Smooth muscle cell (in vitro differentiated cells): ENCODE data around the gene OSBPL7. TPM values are rescaled to one million over a fixed set of nuclear protein-coding genes. Genes with fewer than 3 reads are reported as not detected.

Experiments
- DNase-seq: peaks from one replicate; lab custom pipeline; 2025; ENCODE audit not compliant: unreplicated experiment; lab: John Stamatoyannopoulos, UW
- H2AFZ ChIP-seq: fragments of 200-600 bp; sonication (generic); 2 replicates; pipeline ENCODE4 v1.6.0; 2016; ENCODE audit warnings: antibody characterized with exemption, low read depth, mild to moderate bottlenecking
- H3F3A ChIP-seq: fragments of 200-600 bp; sonication (generic); 2 replicates; pipeline ENCODE4 v1.6.0; 2017; ENCODE audit warnings: antibody characterized with exemption, low read depth
- H3K27ac ChIP-seq: fragments of 200-600 bp; sonication (generic); 2 replicates; pipeline ENCODE4 v1.5.1; 2016; ENCODE audit warnings: low read depth, mild to moderate bottlenecking
- H3K27me3 ChIP-seq: fragments of 200-600 bp; sonication (generic); 2 replicates; pipeline ENCODE4 v1.6.1; 2016; ENCODE audit warnings: low read depth, mild to moderate bottlenecking
- H3K36me3 ChIP-seq: fragments of 200-600 bp; sonication (generic); 2 replicates; pipeline ENCODE4 v1.5.1; 2016; ENCODE audit warnings: low read depth
- H3K4me1 ChIP-seq: fragments of 200-600 bp; sonication (generic); 2 replicates; pipeline ENCODE4 v1.5.1; 2016; ENCODE audit warnings: low read depth
- H3K4me2 ChIP-seq: fragments of 200-600 bp; sonication (generic); 2 replicates; pipeline ENCODE4 v1.6.0; 2016; ENCODE audit warnings: mild to moderate bottlenecking
- H3K4me3 ChIP-seq: fragments of 200-600 bp; sonication (generic); 2 replicates; pipeline ENCODE4 v1.5.1; 2016; ENCODE audit warnings: mild to moderate bottlenecking
- H3K79me2 ChIP-seq: fragments of 200-600 bp; sonication (generic); 2 replicates; pipeline ENCODE4 v1.6.0; 2016; ENCODE audit warnings: low read depth, mild to moderate bottlenecking
- H3K9ac ChIP-seq: fragments of 200-600 bp; sonication (generic); 2 replicates; pipeline ENCODE4 v1.6.0; 2016; ENCODE audit warnings: low read depth
- H3K9me3 ChIP-seq: fragments of 200-600 bp; sonication (generic); replicated peaks from 2 replicates; pipeline ENCODE4 v1.5.1; 2016; ENCODE audit warnings: low read depth
- H4K20me1 ChIP-seq: fragments of 200-600 bp; sonication (generic); 2 replicates; pipeline ENCODE4 v1.6.0; 2016; ENCODE audit warnings: low read depth
- CTCF ChIP-seq: fragments of 200-600 bp; sonication (generic); IDR thresholded peaks from 2 replicates; pipeline ENCODE4 v1.5.1; 2017; ENCODE audit warnings: borderline replicate concordance, mild to moderate bottlenecking, antibody characterized with exemption; ENCODE audit not compliant: insufficient read depth, poor library complexity, severe bottlenecking
- WGBS: methylation state at CpG from one replicate; pipeline ENCODE4 v1.1.7; 2016; ENCODE audit warnings: low lambda C conversion rate; 5-methylcytosine and 5-hydroxymethylcytosine counted together
- polyA plus RNA-seq: library from polyadenylated mRNA; unstranded; fragments of >200 nt; fragmentation: Nextera tagmentation; extraction: Ambion mirVana; gene quantifications from 2 replicates; pipeline ENCODE4 v1.2.1, GENCODE V29; 2016
- total RNA-seq: library from RNA; depleted of rRNA; stranded (reverse); fragments of >200 nt; gene quantifications from 2 replicates; pipeline ENCODE4 v1.2.3, GENCODE V29; 2014

The OSBPL7 gene
- total and polyA plus RNA-seq, 2 experiments from 2014 or later = 3.7 to 6.3 TPM

DNA sequence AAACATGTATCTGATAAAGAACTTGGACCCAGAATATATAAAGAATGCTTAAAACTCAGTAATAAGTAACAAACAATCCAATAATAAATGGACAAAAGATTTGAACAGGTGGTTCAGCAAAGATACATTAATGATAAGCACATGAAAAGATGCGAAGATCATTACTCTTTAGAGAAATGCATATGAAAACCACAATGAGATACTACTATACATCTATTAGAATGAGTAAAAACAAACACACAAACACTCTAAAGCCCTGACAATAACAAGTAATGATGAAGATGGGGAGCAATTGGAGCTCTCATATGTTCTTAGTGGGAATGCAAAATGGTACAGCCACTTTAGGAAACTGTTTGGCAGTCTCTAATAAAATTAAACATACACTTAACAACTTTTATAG is 29.1 kb downstream of the OSBPL7 start:
- no peak for TF ChIP-seq CTCF
- DNase-seq = no peak
- WGBS = 63% methylated on average over 1 of the region's 1 CpG
- Histone ChIP-seq H3K27ac (no peak overlapping the region), H2AFZ (no peak overlapping the region), H3F3A (no peaks in the 10 kb centered on the region), H3K9ac (no peak overlapping the region), H3K4me1 (no peaks in the 10 kb centered on the region), H3K79me2 (no peaks in the 10 kb centered on the region), H4K20me1 (no peaks in the 10 kb centered on the region), H3K27me3 (peaks cover 81% of the 10 kb centered on the region), H3K9me3 (no peaks in the 10 kb centered on the region), H3K4me3 (no peak overlapping the region), H3K4me2 (no peak overlapping the region), H3K36me3 (no peaks in the 10 kb centered on the region)

GRCh38 chr17:47791025-47791424 is 30.6 kb downstream of the OSBPL7 start:
- peaks cover 92% of the 10 kb centered on the region for H3K27me3 ChIP-seq

DNA sequence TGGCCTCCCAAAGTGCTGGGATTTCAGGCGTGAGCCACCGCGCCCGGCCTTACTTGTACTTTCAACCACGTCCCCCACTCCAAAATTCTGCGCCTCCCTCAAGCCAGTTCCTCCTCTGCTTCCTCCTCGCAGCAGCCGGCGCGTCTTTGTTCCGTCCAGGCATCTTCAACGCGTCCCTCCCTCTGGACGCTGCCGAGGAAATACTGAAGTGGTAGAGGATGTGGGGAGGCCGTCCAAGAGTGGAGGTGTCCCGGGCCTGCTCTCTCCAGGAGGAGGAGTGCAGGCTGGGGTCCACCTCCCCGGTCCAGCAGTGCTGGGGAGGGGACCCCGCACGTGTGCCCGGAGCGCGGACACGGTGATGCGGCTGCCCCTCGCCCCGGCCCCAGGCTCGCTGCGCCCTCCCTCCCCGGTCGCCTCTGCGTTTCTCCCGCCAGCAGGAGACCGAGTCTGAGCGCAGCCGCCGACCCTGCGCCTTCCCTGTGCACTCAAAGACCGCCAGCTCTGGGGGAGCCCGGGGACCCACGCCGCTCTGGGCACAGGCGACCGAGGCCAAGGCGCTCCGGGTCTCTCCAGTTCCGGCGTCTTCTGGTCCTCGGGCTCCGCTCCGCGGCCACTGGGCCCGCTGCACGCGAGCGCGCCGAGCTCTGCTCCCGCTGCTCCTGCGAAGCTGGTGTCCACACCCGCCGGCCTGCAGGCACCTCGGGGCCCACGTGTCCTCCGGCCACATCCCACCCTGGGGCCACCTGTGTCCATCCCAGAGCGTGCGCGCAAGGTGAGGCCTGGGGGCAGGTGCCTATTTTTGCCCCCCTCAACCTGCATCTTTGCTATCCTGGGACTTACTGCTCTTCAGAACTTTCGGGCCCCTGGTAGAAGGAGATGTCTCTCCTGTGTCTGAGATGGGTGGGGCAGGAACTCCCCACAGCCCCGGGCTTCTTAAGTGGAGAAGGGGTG is 31.7 kb downstream of the OSBPL7 start:
- H3K9me3 ChIP-seq = no peaks in the 10 kb centered on the region
- H2AFZ ChIP-seq = no peak overlapping the region
- peaks cover 83% of the 10 kb centered on the region for H3K27me3 ChIP-seq
- peak overlapping the region; percentile 42 for H3K4me3 ChIP-seq
- H3K27ac ChIP-seq = no peak overlapping the region
- H3K9ac ChIP-seq = no peak overlapping the region
- WGBS = 7% methylated on average over 47 of the region's 70 CpGs
- H3K4me2 ChIP-seq = peak overlapping the region; percentile 85
- no peaks in the 10 kb centered on the region for H3K36me3 ChIP-seq
- H4K20me1 ChIP-seq = no peaks in the 10 kb centered on the region
- TF ChIP-seq CTCF = peak; percentile 24
- DNase-seq = no peak
- H3K4me1 ChIP-seq = no peaks in the 10 kb centered on the region
- no peaks in the 10 kb centered on the region for H3K79me2 ChIP-seq
- no peaks in the 10 kb centered on the region for H3F3A ChIP-seq

More at GRCh38 chr17:47791025-47791424, 30.6 kb downstream of the OSBPL7 start:
- no peak for TF ChIP-seq CTCF
- Histone ChIP-seq H3K9ac (no peak overlapping the region), H2AFZ (no peak overlapping the region), H3K9me3 (no peaks in the 10 kb centered on the region), H3K36me3 (no peaks in the 10 kb centered on the region), H3K4me3 (no peak overlapping the region), H3K27ac (no peak overlapping the region), H3K4me2 (no peak overlapping the region), H3K79me2 (no peaks in the 10 kb centered on the region), H3K4me1 (no peaks in the 10 kb centered on the region), H4K20me1 (no peaks in the 10 kb centered on the region), H3F3A (no peaks in the 10 kb centered on the region)
- DNase-seq = no peak
- 71% methylated on average over 3 of the region's 3 CpGs for WGBS
